Lower lobe of right lung (tissue), 2 donors: ENCODE data around the gene DMD. TPM values are rescaled to one million over a fixed set of nuclear protein-coding genes. Genes with fewer than 3 reads are reported as not detected.

Experiments
- ATAC-seq, 2 donors: fragments of 200-7000 bp; cut with Tn5 transposase; one replicate each; pipeline ENCODE4 v1.9.1; 2020 to 2022; ENCODE audit warnings: mild to moderate bottlenecking in 2 of 2, moderate library complexity in 2 of 2
- DNase-seq: peaks from one replicate; pipeline ENCODE4 v3.0.0-alpha.2; 2020
- H3K27ac ChIP-seq: fragments of 200-600 bp; one replicate; pipeline ENCODE4 v1.8.0; 2022
- H3K27me3 ChIP-seq: fragments of 200-600 bp; one replicate; pipeline ENCODE4 v1.8.0; 2022; ENCODE audit warnings: low read depth
- H3K36me3 ChIP-seq: fragments of 200-600 bp; one replicate; pipeline ENCODE4 v1.8.0; 2022; ENCODE audit warnings: mild to moderate bottlenecking
- H3K4me1 ChIP-seq: fragments of 200-600 bp; one replicate; pipeline ENCODE4 v1.8.0; 2022
- H3K4me3 ChIP-seq: fragments of 200-600 bp; one replicate; pipeline ENCODE4 v1.8.0; 2022; ENCODE audit warnings: mild to moderate bottlenecking
- H3K9me3 ChIP-seq: fragments of 200-600 bp; one replicate; pipeline ENCODE4 v1.8.0; 2022
- CTCF ChIP-seq: fragments of 200-600 bp; IDR thresholded peaks from one replicate; pipeline ENCODE4 v1.8.0; 2022; ENCODE audit warnings: antibody characterized with exemption, mild to moderate bottlenecking
- intact Hi-C: fragments of 100-400 bp; cut with DNase I; formaldehyde crosslinking; loops from one replicate; pipeline ENCODE4 v1.11.0; 2022
- total RNA-seq: library from RNA; stranded (reverse); fragmentation: NEBNext Ultra II Directional; extraction: Animal tissue kit (Norgen Biotek cat#: 25700); gene quantifications from one replicate; pipeline ENCODE4 v1.2.1, GENCODE V29; 2021
- donor health status: DM: no; HTN: yes; CAD: no; lungs with severe emphysema.

DMD gene
- total RNA-seq, 1 donor from 2014 or later, result 29.4 TPM

GRCh38 chrX:31271615-31272471, 1939.5 kb downstream of the DMD start:
- no peaks in the 10 kb centered on the region for H3K9me3 ChIP-seq
- no peaks in the 10 kb centered on the region for H3K27me3 ChIP-seq
- intact Hi-C loops, result no loop called here
- ATAC-seq, result no peak
- no peak overlapping the region for H3K4me3 ChIP-seq
- no peaks in the 10 kb centered on the region for H3K36me3 ChIP-seq
- no peak overlapping the region for H3K27ac ChIP-seq
- no peak for TF ChIP-seq CTCF
- no peaks in the 10 kb centered on the region for H3K4me1 ChIP-seq
- no peak for DNase-seq

GRCh38 chrX:31269914-31270313, 1941.4 kb downstream of the DMD start:
- intact Hi-C loops, result no loop called here
- no peak overlapping the region for H3K4me3 ChIP-seq
- H3K27me3 ChIP-seq, result no peaks in the 10 kb centered on the region
- DNase-seq (no peak), ATAC-seq (no peak)
- no peaks in the 10 kb centered on the region for H3K4me1 ChIP-seq
- no peaks in the 10 kb centered on the region for H3K9me3 ChIP-seq
- no peak overlapping the region for H3K27ac ChIP-seq
- TF ChIP-seq CTCF, result no peak
- no peaks in the 10 kb centered on the region for H3K36me3 ChIP-seq

GRCh38 chrX:31268359-31268758, 1943.0 kb downstream of the DMD start:
- no peaks in the 10 kb centered on the region for H3K27me3 ChIP-seq
- no peak overlapping the region for H3K4me3 ChIP-seq
- TF ChIP-seq CTCF, result no peak
- ATAC-seq, result no peak
- no peak overlapping the region for H3K27ac ChIP-seq
- H3K36me3 ChIP-seq, result no peaks in the 10 kb centered on the region
- no peaks in the 10 kb centered on the region for H3K4me1 ChIP-seq
- intact Hi-C loops, result no loop called here
- no peaks in the 10 kb centered on the region for H3K9me3 ChIP-seq
- DNase-seq, result no peak

GRCh38 chrX:31266203-31267076, 1944.9 kb downstream of the DMD start:
- DNase-seq, result peak; percentile 66
- peak; percentile 92 to 95 for ATAC-seq
- H3K27ac ChIP-seq, result peak overlapping the region; percentile 51

More at GRCh38 chrX:31266203-31267076, 1944.9 kb downstream of the DMD start:
- no peaks in the 10 kb centered on the region for H3K4me1 ChIP-seq
- intact Hi-C loops, result no loop called here
- H3K36me3 ChIP-seq, result no peaks in the 10 kb centered on the region
- H3K27me3 ChIP-seq, result no peaks in the 10 kb centered on the region
- no peaks in the 10 kb centered on the region for H3K9me3 ChIP-seq
- TF ChIP-seq CTCF, result no peak
- H3K4me3 ChIP-seq, result peak overlapping the region; percentile 60
